MM.1S (cell line): ENCODE data around the gene NLGN1.

Experiments
- EZH2 ChIP-seq: fragments of 300-600 bp; sonication (generic); optimal IDR thresholded peaks from 2 replicates; pipeline ENCODE3; 2017; ENCODE audit warnings: low read depth, mild to moderate bottlenecking, antibody characterized with exemption, low read length, mixed read lengths
- EZH2phosphoT487 ChIP-seq: fragments of 300-600 bp; sonication (generic); IDR thresholded peaks from 2 replicates; pipeline ENCODE4 v1.6.1; 2018; ENCODE audit warnings: antibody characterized with exemption, low read length
- TF ChIP-seq, protein P1 (sequence below): fragments of 300-600 bp; sonication (generic); IDR thresholded peaks from 2 replicates; pipeline ENCODE4 v1.5.1; 2016; ENCODE audit warnings: antibody characterized with exemption, low read length, mixed read lengths

GRCh38 chr3:173913974-173914421 is 516.5 kb downstream of the NLGN1 start:
- TF ChIP-seq, protein P1, sequence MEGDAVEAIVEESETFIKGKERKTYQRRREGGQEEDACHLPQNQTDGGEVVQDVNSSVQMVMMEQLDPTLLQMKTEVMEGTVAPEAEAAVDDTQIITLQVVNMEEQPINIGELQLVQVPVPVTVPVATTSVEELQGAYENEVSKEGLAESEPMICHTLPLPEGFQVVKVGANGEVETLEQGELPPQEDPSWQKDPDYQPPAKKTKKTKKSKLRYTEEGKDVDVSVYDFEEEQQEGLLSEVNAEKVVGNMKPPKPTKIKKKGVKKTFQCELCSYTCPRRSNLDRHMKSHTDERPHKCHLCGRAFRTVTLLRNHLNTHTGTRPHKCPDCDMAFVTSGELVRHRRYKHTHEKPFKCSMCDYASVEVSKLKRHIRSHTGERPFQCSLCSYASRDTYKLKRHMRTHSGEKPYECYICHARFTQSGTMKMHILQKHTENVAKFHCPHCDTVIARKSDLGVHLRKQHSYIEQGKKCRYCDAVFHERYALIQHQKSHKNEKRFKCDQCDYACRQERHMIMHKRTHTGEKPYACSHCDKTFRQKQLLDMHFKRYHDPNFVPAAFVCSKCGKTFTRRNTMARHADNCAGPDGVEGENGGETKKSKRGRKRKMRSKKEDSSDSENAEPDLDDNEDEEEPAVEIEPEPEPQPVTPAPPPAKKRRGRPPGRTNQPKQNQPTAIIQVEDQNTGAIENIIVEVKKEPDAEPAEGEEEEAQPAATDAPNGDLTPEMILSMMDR: no peak
- TF ChIP-seq EZH2: no peak
- no peak for TF ChIP-seq EZH2phosphoT487
